ENCODE data around the gene SLC16A13. TPM values are rescaled to one million over a fixed set of nuclear protein-coding genes. Genes with fewer than 3 reads are reported as not detected.
A peak's percentile ranks its signal among the peaks of the same experiment; 100 is the strongest.
"Not testable (repeated sequence)": the region's sequence is repeated elsewhere in the genome, so short reads cannot be mapped to it uniquely, and the experiment has no call there.

The SLC16A13 gene
- total and polyA plus RNA-seq, 4 donors: 2.3 to 43.2 (median 29.9) TPM

DNA sequence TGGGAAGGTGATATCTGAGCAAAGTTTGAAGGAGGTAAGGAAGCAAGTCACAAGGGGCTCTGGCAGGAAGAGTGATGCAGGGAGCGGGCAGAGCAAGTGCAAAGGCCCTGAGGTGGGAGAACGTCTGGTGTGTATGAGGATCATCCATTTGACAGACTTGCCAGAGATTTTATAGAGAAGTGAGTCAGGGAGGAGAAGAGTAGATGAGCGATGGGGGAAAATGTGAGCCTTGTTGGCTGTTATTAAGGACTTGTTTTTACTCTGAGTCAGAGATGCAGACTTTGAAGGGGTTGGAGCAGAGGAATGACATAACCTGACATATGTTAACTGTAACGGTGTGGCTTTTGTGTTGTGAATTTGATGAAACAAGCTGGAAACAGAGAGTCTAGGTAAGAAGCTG is 47.8 kb downstream of the SLC16A13 start (continued):
- TF ChIP-seq, protein P1, sequence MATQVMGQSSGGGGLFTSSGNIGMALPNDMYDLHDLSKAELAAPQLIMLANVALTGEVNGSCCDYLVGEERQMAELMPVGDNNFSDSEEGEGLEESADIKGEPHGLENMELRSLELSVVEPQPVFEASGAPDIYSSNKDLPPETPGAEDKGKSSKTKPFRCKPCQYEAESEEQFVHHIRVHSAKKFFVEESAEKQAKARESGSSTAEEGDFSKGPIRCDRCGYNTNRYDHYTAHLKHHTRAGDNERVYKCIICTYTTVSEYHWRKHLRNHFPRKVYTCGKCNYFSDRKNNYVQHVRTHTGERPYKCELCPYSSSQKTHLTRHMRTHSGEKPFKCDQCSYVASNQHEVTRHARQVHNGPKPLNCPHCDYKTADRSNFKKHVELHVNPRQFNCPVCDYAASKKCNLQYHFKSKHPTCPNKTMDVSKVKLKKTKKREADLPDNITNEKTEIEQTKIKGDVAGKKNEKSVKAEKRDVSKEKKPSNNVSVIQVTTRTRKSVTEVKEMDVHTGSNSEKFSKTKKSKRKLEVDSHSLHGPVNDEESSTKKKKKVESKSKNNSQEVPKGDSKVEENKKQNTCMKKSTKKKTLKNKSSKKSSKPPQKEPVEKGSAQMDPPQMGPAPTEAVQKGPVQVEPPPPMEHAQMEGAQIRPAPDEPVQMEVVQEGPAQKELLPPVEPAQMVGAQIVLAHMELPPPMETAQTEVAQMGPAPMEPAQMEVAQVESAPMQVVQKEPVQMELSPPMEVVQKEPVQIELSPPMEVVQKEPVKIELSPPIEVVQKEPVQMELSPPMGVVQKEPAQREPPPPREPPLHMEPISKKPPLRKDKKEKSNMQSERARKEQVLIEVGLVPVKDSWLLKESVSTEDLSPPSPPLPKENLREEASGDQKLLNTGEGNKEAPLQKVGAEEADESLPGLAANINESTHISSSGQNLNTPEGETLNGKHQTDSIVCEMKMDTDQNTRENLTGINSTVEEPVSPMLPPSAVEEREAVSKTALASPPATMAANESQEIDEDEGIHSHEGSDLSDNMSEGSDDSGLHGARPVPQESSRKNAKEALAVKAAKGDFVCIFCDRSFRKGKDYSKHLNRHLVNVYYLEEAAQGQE (IDR thresholded peaks at IDR 0.05): no peak
- no peak for TF ChIP-seq CTCF (IDR thresholded peaks at IDR 0.05; ENCODE audit: low read depth, low read length, missing input control)

DNA sequence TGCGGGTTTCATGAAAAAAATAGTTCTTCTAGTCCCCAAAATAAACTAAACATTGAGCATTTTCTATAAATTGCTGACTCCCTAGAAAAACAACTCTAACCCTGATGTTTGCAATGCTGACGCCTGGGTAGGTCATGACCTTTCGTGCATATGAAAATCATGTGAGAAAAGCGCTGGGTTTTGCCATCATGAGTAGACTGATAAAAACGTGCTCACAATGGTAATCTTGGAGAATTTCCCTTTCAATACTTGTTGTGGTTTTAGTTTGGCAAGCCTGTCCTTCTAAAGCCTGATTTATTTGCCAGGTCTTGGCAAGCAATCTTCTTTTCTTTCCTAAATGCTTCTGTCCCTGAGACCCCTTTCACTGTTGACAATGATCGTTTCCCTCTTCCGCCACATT is 48.3 kb downstream of the SLC16A13 start:
- Histone ChIP-seq H3K27ac (ENCODE audit: low read depth in 1 of 2, low read length in 2 of 2) (no peak overlapping the region), H3K4me1 (ENCODE audit: control insufficient read depth in 4 of 4, insufficient read depth in 4 of 4, low read length in 3 of 4) (no peaks in the 10 kb centered on the region), H3K9me3 (ENCODE audit: control insufficient read depth in 4 of 4, low read length in 3 of 4) (no peaks in the 10 kb centered on the region), H3K4me3 (ENCODE audit: low read depth in 1 of 3, low read length in 3 of 3) (no peak overlapping the region), H3K36me3 (ENCODE audit: control insufficient read depth in 4 of 4, insufficient read depth in 3 of 4, low read depth in 1 of 4, low read length in 3 of 4) (no peaks in the 10 kb centered on the region), H3K9ac (ENCODE audit: low read depth in 1 of 2, low read length in 2 of 2) (no peak overlapping the region), H3K27me3 (ENCODE audit: control insufficient read depth in 4 of 4, insufficient read depth in 4 of 4, low read length in 3 of 4) (no peaks in the 10 kb centered on the region)
- DNase-seq (ENCODE audit: low spot score): no peak
- TF ChIP-seq NR2F2 (IDR thresholded peaks at IDR 0.05) (peak; percentile 65), HNF4G (IDR thresholded peaks at IDR 0.05) (no peak)
- 37% methylated on average over 7 of the region's 7 CpGs for WGBS

- DNase-seq (ENCODE audit: low spot score); H3K9ac ChIP-seq (ENCODE audit: low read depth in 1 of 2, low read length in 2 of 2): not testable (repeated sequence)
- WGBS: 69% methylated on average over 4 of the region's 4 CpGs
Measured at GRCh38 chr17:7088442-7088841, 52.6 kb downstream of the SLC16A13 start.

GRCh38 chr17:7089570-7089969 is 53.8 kb downstream of the SLC16A13 start:
- not testable (repeated sequence) for H3K9me3 ChIP-seq (ENCODE audit: control insufficient read depth in 4 of 4, low read length in 3 of 4); H3K27me3 ChIP-seq (ENCODE audit: control insufficient read depth in 4 of 4, insufficient read depth in 4 of 4, low read length in 3 of 4); DNase-seq (ENCODE audit: low spot score); H3K4me3 ChIP-seq (ENCODE audit: low read depth in 1 of 3, low read length in 3 of 3); H3K4me1 ChIP-seq (ENCODE audit: control insufficient read depth in 4 of 4, insufficient read depth in 4 of 4, low read length in 3 of 4); H3K27ac ChIP-seq (ENCODE audit: low read depth in 1 of 2, low read length in 2 of 2); H3K36me3 ChIP-seq (ENCODE audit: control insufficient read depth in 4 of 4, insufficient read depth in 3 of 4, low read depth in 1 of 4, low read length in 3 of 4); H3K9ac ChIP-seq (ENCODE audit: low read depth in 1 of 2, low read length in 2 of 2)
- 93% methylated on average over 6 of the region's 6 CpGs for WGBS

More at GRCh38 chr17:7088442-7088841, 52.6 kb downstream of the SLC16A13 start:
- H3K9me3 ChIP-seq (ENCODE audit: control insufficient read depth in 4 of 4, low read length in 3 of 4); H3K4me1 ChIP-seq (ENCODE audit: control insufficient read depth in 4 of 4, insufficient read depth in 4 of 4, low read length in 3 of 4); H3K4me3 ChIP-seq (ENCODE audit: low read depth in 1 of 3, low read length in 3 of 3); H3K27ac ChIP-seq (ENCODE audit: low read depth in 1 of 2, low read length in 2 of 2); H3K36me3 ChIP-seq (ENCODE audit: control insufficient read depth in 4 of 4, insufficient read depth in 3 of 4, low read depth in 1 of 4, low read length in 3 of 4); H3K27me3 ChIP-seq (ENCODE audit: control insufficient read depth in 4 of 4, insufficient read depth in 4 of 4, low read length in 3 of 4): not testable (repeated sequence)

Small RNA genes lying within 50 kb of the gene (small RNA-seq; reads per million reads assigned to genes)
- gene AC120057.1: not detected

Other genes starting within 250 kb of the SLC16A13 start
- not detected for gene TEKT1, start 204.3 kb upstream of the SLC16A13 start, total RNA-seq
- under 1 TPM in 1 of 2 donors, not detected in 1; 0.15 TPM for gene TEKT1, start 204.3 kb upstream of the SLC16A13 start, polyA plus RNA-seq
- gene ALOX12, start 40.0 kb upstream of the SLC16A13 start, total RNA-seq: 1 to 10 TPM in 1 of 2 donors, not detected in 1; 3.1 TPM
- gene ALOX12, start 40.0 kb upstream of the SLC16A13 start, polyA plus RNA-seq: under 1 TPM; 0.03 to 0.24 TPM
- gene RNASEK, start 23.4 kb upstream of the SLC16A13 start, total RNA-seq: 10 to 100 TPM; 13.5 to 65.5 TPM
- gene RNASEK, start 23.4 kb upstream of the SLC16A13 start, polyA plus RNA-seq: 100 to 1,000 TPM; 196 to 384 TPM
- gene BCL6B, start 13.0 kb upstream of the SLC16A13 start, total RNA-seq: 1 to 10 TPM; 1.1 to 5.7 TPM
- gene BCL6B, start 13.0 kb upstream of the SLC16A13 start, polyA plus RNA-seq: 1 to 10 TPM; 1.7 to 1.8 TPM
- gene SLC16A11, start 8.1 kb downstream of the SLC16A13 start, total RNA-seq: 1 to 10 TPM; 1.7 to 3.3 TPM
- 1 to 10 TPM; 3.0 to 8.2 TPM for gene SLC16A11, start 8.1 kb downstream of the SLC16A13 start, polyA plus RNA-seq
- gene CLEC10A, start 44.2 kb downstream of the SLC16A13 start, total RNA-seq: 1 to 10 TPM; 3.1 to 3.8 TPM
- 1 to 10 TPM; 1.4 to 4.0 TPM for gene CLEC10A, start 44.2 kb downstream of the SLC16A13 start, polyA plus RNA-seq
- gene ASGR2, start 78.8 kb downstream of the SLC16A13 start, total RNA-seq: 100 to 1,000 TPM; 188 to 336 TPM
- 100 to 1,000 TPM; 650 to 657 TPM for gene ASGR2, start 78.8 kb downstream of the SLC16A13 start, polyA plus RNA-seq
- 100 to 1,000 TPM; 127 to 401 TPM for gene ASGR1, start 143.4 kb downstream of the SLC16A13 start, total RNA-seq
- gene ASGR1, start 143.4 kb downstream of the SLC16A13 start, polyA plus RNA-seq: 100 to 1,000 TPM; 541 to 728 TPM
- gene DLG4, start 183.8 kb downstream of the SLC16A13 start, total RNA-seq: 1 to 10 TPM; 2.1 to 5.7 TPM
- gene DLG4, start 183.8 kb downstream of the SLC16A13 start, polyA plus RNA-seq: 1 to 10 TPM in 1 of 2 donors, under 1 TPM in 1; 0.40 to 1.6 TPM
- 1,000 to 10,000 TPM in 1 of 2 donors, 100 to 1,000 TPM in 1; 185 to 1,110 TPM for gene ACADVL, start 183.9 kb downstream of the SLC16A13 start, total RNA-seq
- gene ACADVL, start 183.9 kb downstream of the SLC16A13 start, polyA plus RNA-seq: 1,000 to 10,000 TPM; 1,107 to 1,301 TPM
- gene DVL2, start 198.5 kb downstream of the SLC16A13 start, total RNA-seq: 10 to 100 TPM; 16.7 to 24.5 TPM
- 1 to 10 TPM; 3.4 to 5.9 TPM for gene DVL2, start 198.5 kb downstream of the SLC16A13 start, polyA plus RNA-seq
- gene PHF23, start 203.4 kb downstream of the SLC16A13 start, total RNA-seq: 10 to 100 TPM; 14.6 to 15.8 TPM
- 10 to 100 TPM; 14.0 to 18.3 TPM for gene PHF23, start 203.4 kb downstream of the SLC16A13 start, polyA plus RNA-seq
- 10 to 100 TPM; 74.4 to 88.4 TPM for gene GABARAP, start 206.4 kb downstream of the SLC16A13 start, total RNA-seq
- 100 to 1,000 TPM; 322 to 489 TPM for gene GABARAP, start 206.4 kb downstream of the SLC16A13 start, polyA plus RNA-seq
- gene CTDNEP1, start 215.7 kb downstream of the SLC16A13 start, total RNA-seq: 10 to 100 TPM; 15.2 to 21.9 TPM
- 10 to 100 TPM; 11.0 to 28.6 TPM for gene CTDNEP1, start 215.7 kb downstream of the SLC16A13 start, polyA plus RNA-seq
- gene ELP5, start 216.2 kb downstream of the SLC16A13 start, total RNA-seq: 10 to 100 TPM; 19.3 to 24.1 TPM
- gene ELP5, start 216.2 kb downstream of the SLC16A13 start, polyA plus RNA-seq: 10 to 100 TPM; 29.1 to 38.4 TPM
- 10 to 100 TPM in 1 of 2 donors, 1 to 10 TPM in 1; 3.0 to 20.2 TPM for gene CLDN7, start 226.5 kb downstream of the SLC16A13 start, total RNA-seq
- gene CLDN7, start 226.5 kb downstream of the SLC16A13 start, polyA plus RNA-seq: 10 to 100 TPM; 19.1 to 35.0 TPM
- 10 to 100 TPM in 1 of 2 donors, 1 to 10 TPM in 1; 1.2 to 10.6 TPM for gene SLC2A4, start 245.7 kb downstream of the SLC16A13 start, total RNA-seq
- gene SLC2A4, start 245.7 kb downstream of the SLC16A13 start, polyA plus RNA-seq: 1 to 10 TPM in 1 of 2 donors, under 1 TPM in 1; 0.42 to 1.9 TPM

Measured in liver (tissue), 10 donors.